DLD1 (cell line): ENCODE measurements around the gene ZBTB45.
"Not testable (repeated sequence)": the region's sequence is repeated elsewhere in the genome, so short reads cannot be mapped to it uniquely, and the experiment has no call there.

Source experiments
- in situ Hi-C: cut with HindIII; loops from 2 replicates; pipeline ENCODE4 v1.10.0; 2017; ENCODE audit warnings: low sequenced_read_pairs

The ZBTB45 gene

GRCh38 chr19:58511353-58512208 lies 8.0 kb downstream of the ZBTB45 start, which contains the start of gene SLC27A5:
TSS of gene SLC27A5 (minus strand) at chr19:58511992. CDS start at chr19:58511955, 37 bp downstream.
- in situ Hi-C loops = no loop called here

DNA sequence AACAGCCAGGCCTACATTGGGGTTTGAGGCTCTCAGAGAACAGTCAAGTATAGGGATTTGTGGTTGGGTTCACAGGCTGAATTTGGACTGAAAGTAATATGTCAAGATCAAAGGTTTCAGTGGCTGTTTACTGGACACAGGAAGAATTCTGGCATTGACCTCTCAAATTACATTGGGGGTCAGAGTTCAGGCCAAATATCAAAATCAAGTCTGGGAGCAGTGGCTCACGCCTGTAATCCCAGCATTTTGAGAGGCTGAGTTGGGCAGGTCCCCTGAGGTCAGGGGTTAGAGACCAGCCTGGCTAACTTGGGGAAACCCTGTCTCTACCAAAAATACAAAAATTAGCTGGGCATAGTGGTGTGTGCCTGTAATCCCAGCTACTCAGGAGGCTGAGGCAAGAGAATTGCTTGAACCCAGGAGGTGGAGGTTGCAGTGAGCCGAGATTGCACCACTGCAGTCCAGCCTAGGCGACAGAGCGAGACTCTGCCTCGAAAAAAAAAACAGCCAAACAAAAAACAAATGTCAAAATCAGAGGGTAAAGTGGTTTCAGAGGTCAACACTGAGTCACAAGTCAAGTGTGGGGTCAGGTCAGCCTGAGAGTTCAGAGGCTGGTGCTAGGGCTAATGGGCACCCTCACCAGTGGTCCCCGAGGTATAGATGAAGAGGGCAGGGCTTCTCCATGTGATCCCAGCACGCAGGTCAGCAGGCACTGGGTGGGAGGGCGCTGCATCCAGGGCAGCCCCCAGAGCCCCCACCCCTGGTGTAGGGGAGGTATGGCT lies 9.3 kb downstream of the ZBTB45 start:
- in situ Hi-C loops = no loop called here

- in situ Hi-C loops = no loop called here
Observed at GRCh38 chr19:58509731-58510083, 9.9 kb downstream of the ZBTB45 start.

DNA sequence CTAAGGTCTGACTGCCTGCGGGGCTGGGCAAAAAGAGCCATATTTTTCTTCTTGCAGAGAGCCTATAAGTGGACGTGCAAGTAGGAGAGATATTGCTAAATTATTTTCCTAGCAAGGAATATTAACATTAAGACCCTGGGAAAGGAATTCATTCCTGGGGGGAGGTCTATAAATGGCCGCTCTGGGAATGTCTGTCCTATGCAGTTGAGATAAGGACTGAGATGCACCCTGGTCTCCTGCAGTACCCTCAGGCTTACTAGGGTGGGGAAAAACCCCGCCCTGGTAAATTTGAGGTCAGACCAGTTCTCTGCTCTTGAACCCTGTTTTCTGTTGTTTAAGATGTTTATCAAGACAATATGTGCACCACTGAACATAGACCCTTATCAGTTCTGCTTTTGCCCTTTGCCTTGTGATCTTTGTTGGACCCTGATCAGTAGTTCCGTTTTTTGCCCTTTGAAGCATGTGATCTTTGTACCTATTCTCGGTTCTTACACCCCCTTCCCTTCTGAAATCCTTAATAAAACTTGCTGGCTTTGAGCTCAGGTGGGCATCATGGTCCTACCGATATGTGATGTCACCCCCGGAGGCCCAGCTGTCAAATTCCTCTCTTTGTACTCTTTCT lies 11.9 kb downstream of the ZBTB45 start:
- in situ Hi-C loops = not testable (repeated sequence)

DNA sequence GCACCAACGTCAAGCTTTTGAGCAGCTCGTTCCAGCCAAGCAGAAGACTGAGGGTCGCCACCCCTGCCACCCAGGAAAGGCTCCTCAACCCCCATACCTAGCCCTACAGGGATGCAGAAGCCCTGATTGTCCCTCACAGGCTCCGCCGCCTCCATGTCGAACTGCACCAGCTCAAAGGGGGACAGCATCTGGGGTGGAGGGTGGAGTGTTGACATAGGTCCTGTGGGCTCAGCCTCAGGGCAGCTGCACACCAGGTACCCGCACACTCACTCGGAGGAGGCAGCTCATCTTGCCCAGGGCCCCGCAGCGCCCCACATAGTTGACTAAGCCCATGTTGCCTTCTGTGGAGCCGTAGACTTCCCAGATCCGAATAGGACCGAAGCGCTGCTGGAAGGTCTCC lies 19.4 kb downstream of the ZBTB45 start:
- in situ Hi-C loops = no loop called here

DNA sequence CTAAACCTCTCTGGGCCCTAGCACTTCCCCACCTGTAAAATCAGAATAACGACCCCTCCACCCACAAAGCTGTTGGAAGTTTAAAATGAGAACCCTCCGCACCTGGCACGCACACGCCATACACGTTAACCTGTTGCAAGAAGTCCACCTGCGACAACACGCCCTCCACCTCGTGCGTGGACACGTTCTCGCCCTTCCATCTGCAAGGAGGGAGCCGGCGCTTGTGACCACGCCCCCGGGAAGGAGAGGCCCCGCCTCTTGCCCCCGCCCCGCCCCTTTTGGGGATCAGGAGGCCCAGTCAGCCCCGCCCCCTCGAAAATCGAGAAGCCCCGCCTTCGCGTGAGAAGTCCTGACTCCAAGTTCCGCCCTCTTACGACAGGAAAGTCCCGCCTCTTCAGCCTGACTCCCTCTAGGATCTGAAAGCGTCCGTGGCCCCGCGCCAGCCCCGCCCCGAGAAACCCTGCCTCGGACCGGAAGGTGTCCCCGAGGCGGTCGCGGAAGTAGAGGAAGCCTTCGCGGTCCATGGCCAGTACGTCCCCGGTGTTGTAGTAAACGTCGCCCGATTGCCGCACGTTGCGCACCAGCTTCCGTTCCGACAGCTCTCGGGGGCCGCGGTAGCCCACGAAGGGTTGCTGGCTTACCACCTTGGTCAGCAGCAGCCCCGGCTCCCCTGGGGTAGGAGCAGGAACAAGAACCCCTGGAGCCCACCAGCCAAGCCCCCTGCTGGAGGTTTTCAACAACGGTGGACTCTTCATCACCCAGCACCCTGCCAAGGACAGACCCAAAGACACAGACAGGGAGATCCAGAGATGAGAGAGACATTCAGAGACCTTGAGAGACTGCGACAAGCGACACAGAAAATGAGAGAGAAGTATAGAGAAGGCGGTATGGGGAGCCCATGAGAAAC lies 20.3 kb downstream of the ZBTB45 start:
- in situ Hi-C loops = no loop called here

- in situ Hi-C loops = no loop called here
Observed at GRCh38 chr19:58498316-58499020, 21.1 kb downstream of the ZBTB45 start.

DNA sequence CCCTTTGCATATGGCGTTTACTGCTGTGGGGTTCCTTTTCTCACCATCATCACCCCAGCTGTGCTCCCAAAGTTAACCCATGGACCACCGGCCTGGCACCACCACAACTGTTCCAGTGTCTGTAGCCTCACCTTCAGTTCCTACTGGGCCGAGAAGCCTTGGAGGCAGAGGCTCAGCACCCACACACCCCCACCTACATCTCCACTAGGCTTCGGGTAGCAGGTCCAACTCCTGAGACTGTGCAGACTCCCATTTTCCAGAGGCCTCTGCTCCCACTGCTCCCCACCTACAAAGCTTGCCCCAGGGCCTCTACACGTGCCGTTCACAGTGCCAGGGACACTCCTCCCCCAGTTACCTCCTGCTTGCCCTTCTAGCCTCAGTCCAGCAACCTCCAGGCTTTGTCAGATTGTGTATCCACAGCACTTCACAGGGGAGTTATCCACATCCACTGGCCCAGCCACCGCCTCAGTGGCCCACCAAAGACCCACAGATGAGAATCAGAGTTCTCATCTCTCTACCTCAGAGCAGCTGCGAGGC lies 21.9 kb downstream of the ZBTB45 start:
- in situ Hi-C loops = no loop called here

DNA sequence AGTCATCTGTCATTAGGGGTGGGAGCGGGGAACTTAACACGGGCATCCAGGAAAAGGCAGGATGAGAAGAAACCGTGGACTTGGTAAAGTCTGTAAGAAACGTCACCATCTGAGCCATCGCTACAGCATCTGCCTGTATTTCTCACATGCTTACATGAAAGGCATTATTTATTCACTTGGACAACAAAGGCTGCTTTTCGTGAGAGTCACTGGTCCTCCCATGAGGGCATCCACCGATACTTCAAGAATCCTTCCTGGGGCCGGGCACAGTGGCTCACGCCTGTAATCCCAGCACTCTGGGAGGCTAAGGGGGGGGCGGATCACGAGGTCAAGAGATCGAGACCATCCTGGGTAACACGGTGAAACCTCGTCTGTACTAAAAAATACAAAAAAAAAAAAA lies 27.3 kb downstream of the ZBTB45 start:
- in situ Hi-C loops = no loop called here

GRCh38 chr19:58491393-58491792 lies 28.2 kb downstream of the ZBTB45 start:
- in situ Hi-C loops = no loop called here

- in situ Hi-C loops = not testable (repeated sequence)
Observed at GRCh38 chr19:58484349-58484748, 35.3 kb downstream of the ZBTB45 start.

- in situ Hi-C loops = no loop called here
Observed at GRCh38 chr19:58483776-58484175, 35.8 kb downstream of the ZBTB45 start.

GRCh38 chr19:58482372-58482771 lies 37.2 kb downstream of the ZBTB45 start:
- in situ Hi-C loops = no loop called here

DNA sequence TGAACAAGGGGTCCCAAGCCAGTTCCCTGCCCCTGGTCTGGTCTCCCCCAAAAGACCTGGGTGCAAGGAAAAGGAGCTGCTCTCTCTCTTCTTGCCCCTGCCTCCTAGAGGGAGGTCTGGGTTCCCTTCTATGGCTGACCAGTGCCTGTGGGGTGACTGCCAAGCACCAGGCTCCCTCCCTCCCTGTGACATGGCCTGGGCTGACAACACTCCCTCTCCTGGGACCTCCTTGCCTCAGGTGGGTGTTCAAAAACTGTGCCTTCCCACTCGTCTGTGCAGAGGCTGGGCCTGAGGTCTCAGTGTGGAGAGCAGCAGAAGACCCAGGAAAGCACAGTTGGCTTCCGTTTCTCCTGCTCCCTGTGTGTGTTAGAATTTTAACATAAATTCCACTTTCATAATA lies 38.8 kb downstream of the ZBTB45 start:
- in situ Hi-C loops = no loop called here

GRCh38 chr19:58480481-58480830 lies 39.2 kb downstream of the ZBTB45 start:
- in situ Hi-C loops = no loop called here

DNA sequence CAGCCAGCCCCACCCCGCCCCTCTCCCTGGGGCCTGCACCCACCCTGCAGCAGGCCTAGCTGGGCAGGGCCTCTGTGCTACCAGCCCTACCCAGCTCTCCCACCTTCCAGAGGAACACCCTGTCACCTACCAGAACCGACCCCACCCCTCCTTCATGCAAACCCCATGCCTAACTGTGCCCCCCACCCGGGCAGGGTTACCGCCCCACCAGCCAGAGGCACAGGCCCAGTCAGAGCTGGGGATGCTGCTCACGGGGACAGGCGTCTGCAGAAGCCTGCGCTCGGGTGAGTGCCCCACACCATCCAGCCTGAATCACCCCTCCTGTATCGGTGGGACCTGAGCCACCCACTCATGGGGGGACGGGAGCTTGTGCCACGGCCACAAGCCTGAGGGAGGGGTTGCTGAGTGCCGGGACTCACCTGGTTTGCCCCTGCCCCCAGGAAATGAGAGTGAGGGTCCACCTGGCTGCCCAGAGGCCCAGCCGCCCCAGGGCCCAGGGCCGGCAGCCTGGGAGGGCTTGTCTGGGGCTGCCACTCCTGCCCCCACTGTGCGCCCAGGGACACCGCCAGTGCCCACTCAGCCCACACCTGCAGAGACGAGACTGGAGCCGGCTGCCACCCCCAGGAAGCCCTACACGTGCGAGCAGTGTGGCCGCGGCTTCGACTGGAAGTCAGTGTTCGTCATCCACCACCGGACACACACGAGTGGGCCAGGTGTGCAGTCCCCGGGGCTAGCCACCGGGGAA lies 39.7 kb downstream of the ZBTB45 start:
- in situ Hi-C loops = no loop called here

- in situ Hi-C loops = no loop called here
Observed at GRCh38 chr19:58479303-58479702, 40.3 kb downstream of the ZBTB45 start.

- in situ Hi-C loops = no loop called here
Observed at GRCh38 chr19:58477871-58478270, 41.7 kb downstream of the ZBTB45 start.

- in situ Hi-C loops = no loop called here
Observed at GRCh38 chr19:58477130-58477529, 42.5 kb downstream of the ZBTB45 start.
